OCI-LY7 (cell line): ENCODE data around the gene THAP3. TPM values are rescaled to one million over a fixed set of nuclear protein-coding genes. Genes with fewer than 3 reads are reported as not detected.

Experiments
- BruUV-seq: library from RNA; stranded (reverse); fragments of 400-500 nt; replicated peaks from 2 replicates; lab custom pipeline; 2021; lab: Mats Ljungman, UMichigan
- CTCF ChIA-PET: fragments of 300-600 bp; sonication (Branson Sonifier 250); formaldehyde crosslinking; loops from one replicate; lab custom pipeline; 2022; ENCODE audit warnings: antibody characterized with exemption; ENCODE audit not compliant: unreplicated experiment; lab: Charles Lee
- POLR2A ChIA-PET: fragments of 300-600 bp; sonication (Branson Sonifier 250); formaldehyde crosslinking; loops from one replicate; lab custom pipeline; 2022; ENCODE audit warnings: antibody characterized with exemption; lab: Charles Lee
- DNase-seq: peaks from one replicate; pipeline ENCODE4 v3.0.0-alpha.2; 2015; ENCODE audit warnings: low spot score
- H2AFZ ChIP-seq: fragments of 200-600 bp; sonication (generic), shearing (Covaris generic); 2 replicates; pipeline ENCODE4 v1.6.1; 2014; ENCODE audit warnings: mild to moderate bottlenecking, antibody characterized with exemption, low read length, moderate library complexity
- H3K27ac ChIP-seq: fragments of 200-600 bp; sonication (generic); 2 replicates; pipeline ENCODE4 v1.5.1; 2014; ENCODE audit warnings: mixed run types, low read depth, mild to moderate bottlenecking, moderate library complexity, low read length, inconsistent platforms; ENCODE audit not compliant: poor library complexity, severe bottlenecking
- H3K36me3 ChIP-seq: fragments of 200-600 bp; sonication (generic); 2 replicates; pipeline ENCODE4 v1.6.1; 2014; ENCODE audit warnings: mild to moderate bottlenecking, antibody characterized with exemption, low read length, moderate library complexity, mixed read lengths; ENCODE audit not compliant: insufficient read depth
- H3K4me1 ChIP-seq: fragments of 200-600 bp; sonication (generic); 2 replicates; pipeline ENCODE4 v1.5.1; 2014; ENCODE audit warnings: mild to moderate bottlenecking, low read length; ENCODE audit not compliant: insufficient read depth, poor library complexity, severe bottlenecking
- H3K4me2 ChIP-seq: fragments of 200-600 bp; sonication (generic); 2 replicates; pipeline ENCODE4 v1.6.1; 2014; ENCODE audit warnings: mild to moderate bottlenecking, low read length
- H3K4me3 ChIP-seq: fragments of 200-600 bp; sonication (generic); 2 replicates; pipeline ENCODE4 v1.5.1; 2014; ENCODE audit warnings: mild to moderate bottlenecking, low read depth, low read length; ENCODE audit not compliant: poor library complexity, severe bottlenecking
- H3K79me2 ChIP-seq: fragments of 200-600 bp; sonication (generic); 2 replicates; pipeline ENCODE4 v1.6.1; 2016; ENCODE audit warnings: low read depth, mild to moderate bottlenecking, low read length, moderate library complexity, mixed read lengths; ENCODE audit not compliant: insufficient read depth
- H3K9me2 ChIP-seq: fragments of 200-600 bp; sonication (generic); 2 replicates; pipeline ENCODE4 v1.6.1; 2016; ENCODE audit warnings: mild to moderate bottlenecking, low read length, mixed read lengths; ENCODE audit not compliant: insufficient read depth
- H3K9me3 ChIP-seq: fragments of 200-600 bp; sonication (generic); 2 replicates; pipeline ENCODE4 v1.6.1; 2014; ENCODE audit warnings: mild to moderate bottlenecking, mixed run types, low read length, mixed read lengths
- H4K20me1 ChIP-seq: fragments of 200-600 bp; sonication (generic); 2 replicates; pipeline ENCODE4 v1.6.1; 2014; ENCODE audit warnings: mild to moderate bottlenecking, antibody characterized with exemption, low read length, moderate library complexity, mixed read lengths; ENCODE audit not compliant: insufficient read depth
- EZH2phosphoT487 ChIP-seq: fragments of 200-600 bp; sonication (generic); IDR thresholded peaks from 2 replicates; pipeline ENCODE4 v1.6.1; 2018; ENCODE audit warnings: low read depth, borderline replicate concordance, mild to moderate bottlenecking, mixed run types, antibody characterized with exemption, low read length, moderate library complexity, mixed read lengths
- intact Hi-C: fragments of 100-400 bp; cut with micrococcal nuclease; formaldehyde crosslinking; loops from one replicate; pipeline ENCODE4 v1.10.0; 2022; ENCODE audit not compliant: unreplicated experiment
- total RNA-seq, 2 experiments: library from RNA; depleted of rRNA in 1 of 2; stranded (reverse); fragments of >200 nt in 1 of 2; shearing (Covaris generic) in 1 of 2; gene quantifications; 2 replicates each; pipeline ENCODE4 v1.2.3, GENCODE V29; 2014 to 2022
- TF ChIP-seq, protein P1 (sequence below): fragments of 200-600 bp; sonication (generic); conservative IDR thresholded peaks from 2 replicates; pipeline ENCODE4 v1.5.1; 2014; ENCODE audit warnings: mild to moderate bottlenecking, antibody characterized with exemption, low read length, moderate library complexity, mixed read lengths

Gene THAP3
- total RNA-seq, 2 experiments from 2014 or later, result 17.2 to 22.4 TPM

DNA sequence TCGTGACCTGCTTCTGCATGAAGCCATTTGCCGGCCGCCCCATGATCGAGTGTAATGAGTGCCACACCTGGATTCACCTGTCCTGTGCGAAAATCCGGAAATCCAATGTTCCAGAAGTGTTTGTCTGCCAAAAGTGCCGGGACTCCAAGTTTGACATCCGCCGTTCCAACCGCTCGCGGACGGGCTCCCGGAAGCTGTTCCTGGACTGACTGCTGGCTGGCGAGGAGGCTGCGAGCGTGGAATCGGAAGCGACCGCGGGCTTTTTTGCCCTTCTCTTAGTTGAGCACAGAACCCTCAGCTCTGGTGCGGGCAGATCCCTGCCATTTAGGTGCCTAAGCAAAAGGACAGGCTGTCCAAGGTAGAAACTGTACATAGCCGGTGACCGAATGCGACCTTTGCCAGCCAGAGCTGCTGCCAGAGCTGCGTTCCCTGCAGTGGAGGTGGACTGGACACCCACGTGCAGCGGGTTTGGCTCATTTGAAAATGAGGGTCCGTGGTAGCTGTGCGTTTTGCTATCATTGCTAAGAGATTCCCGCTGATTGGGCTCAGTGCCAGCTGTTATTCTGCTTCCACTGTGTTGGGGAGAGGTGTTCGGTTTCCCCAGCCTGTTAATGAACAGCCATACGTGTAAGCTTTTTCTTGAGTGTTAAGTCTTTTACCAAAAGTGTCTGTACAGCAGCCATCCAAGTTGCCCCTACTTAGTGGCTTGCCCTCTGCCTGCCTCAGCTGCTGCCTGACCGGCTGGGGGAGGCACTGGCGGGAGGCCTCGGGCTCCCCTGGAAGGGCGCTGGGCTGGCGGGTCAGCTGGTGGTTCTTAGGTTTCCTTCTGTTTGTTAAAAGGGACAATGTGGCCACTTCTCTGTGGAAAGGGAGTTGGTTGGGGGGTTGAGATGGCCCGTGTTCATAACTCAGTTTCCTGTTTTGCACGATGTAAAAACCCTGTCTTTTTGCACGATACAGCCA is 3.0 kb upstream of the THAP3 start:
- no peak overlapping the region for H3K4me3 ChIP-seq
- H3K79me2 ChIP-seq, result peaks cover 9% of the 10 kb centered on the region; the same call in 1 of the 2 replicates
- ChIA-PET POLR2A (no interaction called here), CTCF (no interaction called here)
- H3K9me3 ChIP-seq, result no peaks in the 10 kb centered on the region
- H3K4me2 ChIP-seq, result no peak overlapping the region
- peaks cover 24% of the 10 kb centered on the region for H3K4me1 ChIP-seq
- H2AFZ ChIP-seq, result no peak overlapping the region
- TF ChIP-seq, protein P1, sequence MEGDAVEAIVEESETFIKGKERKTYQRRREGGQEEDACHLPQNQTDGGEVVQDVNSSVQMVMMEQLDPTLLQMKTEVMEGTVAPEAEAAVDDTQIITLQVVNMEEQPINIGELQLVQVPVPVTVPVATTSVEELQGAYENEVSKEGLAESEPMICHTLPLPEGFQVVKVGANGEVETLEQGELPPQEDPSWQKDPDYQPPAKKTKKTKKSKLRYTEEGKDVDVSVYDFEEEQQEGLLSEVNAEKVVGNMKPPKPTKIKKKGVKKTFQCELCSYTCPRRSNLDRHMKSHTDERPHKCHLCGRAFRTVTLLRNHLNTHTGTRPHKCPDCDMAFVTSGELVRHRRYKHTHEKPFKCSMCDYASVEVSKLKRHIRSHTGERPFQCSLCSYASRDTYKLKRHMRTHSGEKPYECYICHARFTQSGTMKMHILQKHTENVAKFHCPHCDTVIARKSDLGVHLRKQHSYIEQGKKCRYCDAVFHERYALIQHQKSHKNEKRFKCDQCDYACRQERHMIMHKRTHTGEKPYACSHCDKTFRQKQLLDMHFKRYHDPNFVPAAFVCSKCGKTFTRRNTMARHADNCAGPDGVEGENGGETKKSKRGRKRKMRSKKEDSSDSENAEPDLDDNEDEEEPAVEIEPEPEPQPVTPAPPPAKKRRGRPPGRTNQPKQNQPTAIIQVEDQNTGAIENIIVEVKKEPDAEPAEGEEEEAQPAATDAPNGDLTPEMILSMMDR, result no peak
- TF ChIP-seq EZH2phosphoT487, result no peak
- intact Hi-C loops, result no loop called here
- H3K27ac ChIP-seq, result no peak overlapping the region
- no peaks in the 10 kb centered on the region for H4K20me1 ChIP-seq
- TSS peak; percentile 45 for BruUV-seq
- H3K9me2 ChIP-seq, result no peaks in the 10 kb centered on the region
- DNase-seq, result no peak
- peaks cover 64% of the 10 kb centered on the region for H3K36me3 ChIP-seq

DNA sequence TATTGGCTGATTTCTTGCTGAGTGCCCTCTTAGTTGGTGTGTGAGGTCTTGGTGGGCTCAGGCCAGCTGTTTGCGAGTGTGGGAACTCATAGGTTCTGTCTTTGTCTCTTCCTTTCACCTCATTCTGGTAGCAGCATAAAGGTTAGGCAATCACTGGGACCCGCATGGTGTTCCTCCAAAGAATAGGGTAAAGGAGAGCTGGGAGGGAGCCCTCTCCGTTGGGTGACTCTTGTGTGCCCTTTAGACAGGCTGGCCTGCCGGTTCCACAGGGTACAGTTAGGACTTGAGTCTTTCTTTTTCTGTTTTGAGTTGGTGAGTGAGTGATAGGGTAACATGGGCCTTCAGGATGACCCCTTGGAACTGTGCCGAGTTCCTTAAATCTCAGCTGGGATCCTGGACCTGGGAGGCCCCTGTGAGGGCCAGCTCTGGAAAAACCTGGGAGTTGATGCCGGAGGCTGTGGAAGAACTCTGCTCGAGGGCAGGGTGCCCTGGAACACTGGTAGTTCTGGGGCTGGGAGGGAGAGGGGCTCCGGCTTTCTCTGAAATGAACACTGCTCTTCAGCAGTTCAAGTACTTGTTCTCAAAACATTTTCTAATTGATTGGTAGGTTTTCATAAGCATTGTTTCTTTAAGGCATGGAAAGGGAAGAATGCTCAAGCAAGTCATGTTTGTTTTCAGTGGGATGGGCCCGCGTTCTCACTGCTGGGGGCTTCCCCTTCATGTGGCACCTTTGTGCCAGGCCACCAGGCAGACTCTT is 2.1 kb upstream of the THAP3 start:
- intact Hi-C loops, result no loop called here
- CTCF ChIA-PET, result no interaction called here
- TF ChIP-seq, protein P1, result no peak
- TF ChIP-seq EZH2phosphoT487, result no peak
- no TSS peak for BruUV-seq
- H3K4me2 ChIP-seq, result no peak overlapping the region
- peaks cover 24% of the 10 kb centered on the region for H3K4me1 ChIP-seq
- H4K20me1 ChIP-seq, result no peaks in the 10 kb centered on the region
- H3K9me3 ChIP-seq, result no peaks in the 10 kb centered on the region
- H2AFZ ChIP-seq, result no peak overlapping the region
- POLR2A ChIA-PET, result no interaction called here
- no peaks in the 10 kb centered on the region for H3K9me2 ChIP-seq
- no peak overlapping the region for H3K27ac ChIP-seq
- peaks cover 68% of the 10 kb centered on the region for H3K36me3 ChIP-seq
- peaks cover 9% of the 10 kb centered on the region; the same call in 1 of the 2 replicates for H3K79me2 ChIP-seq
- no peak overlapping the region for H3K4me3 ChIP-seq
- no peak for DNase-seq
